CD4-positive, CD25-positive, alpha-beta regulatory T cell (primary cell): ENCODE measurements around the gene DCUN1D4. TPM values are rescaled to one million over a fixed set of nuclear protein-coding genes. Genes with fewer than 3 reads are reported as not detected.

Experiments used
- ATAC-seq, 2 donors: fragments of 150-1000 bp; cut with Tn5 transposase; one replicate each; pipeline ENCODE4 v1.10.0; 2021; ENCODE audit warnings: low read depth in 2 of 2, moderate number of reproducible peaks in 2 of 2, moderate library complexity in 1 of 2
- DNase-seq, 3 donors: peaks; one replicate each; pipeline versions ENCODE4 v3.0.0 to v3.0.0-alpha.2; 2012 to 2022; ENCODE audit warnings: mixed read lengths in 1 of 3
- H3K27ac ChIP-seq: one replicate; pipeline ENCODE4 v1.7.0; 2013; ENCODE audit warnings: mild to moderate bottlenecking, low read length; ENCODE audit not compliant: insufficient read depth, poor library complexity, severe bottlenecking
- H3K27me3 ChIP-seq: one replicate; pipeline ENCODE4 v1.7.0; 2013; ENCODE audit warnings: low read length; ENCODE audit not compliant: control insufficient read depth, insufficient read depth
- H3K36me3 ChIP-seq: one replicate; pipeline ENCODE4 v1.7.0; 2013; ENCODE audit warnings: mild to moderate bottlenecking, low read length, moderate library complexity; ENCODE audit not compliant: control insufficient read depth, insufficient read depth
- H3K4me1 ChIP-seq: 2 replicates; pipeline ENCODE4 v1.7.0; 2013; ENCODE audit warnings: mild to moderate bottlenecking, low read length; ENCODE audit not compliant: insufficient read depth, control insufficient read depth, poor library complexity, severe bottlenecking
- H3K4me3 ChIP-seq: one replicate; pipeline ENCODE4 v1.7.0; 2013; ENCODE audit warnings: low read depth, mild to moderate bottlenecking, low read length, moderate library complexity
- H3K9me3 ChIP-seq, 2 experiments: 1 replicate in 1 of 2; 2 replicates in 1 of 2; pipeline ENCODE4 v1.7.0; 2013; ENCODE audit warnings: low read length in 2 of 2, mild to moderate bottlenecking in 1 of 2, moderate library complexity in 1 of 2; ENCODE audit not compliant: control insufficient read depth in 2 of 2
- H3K27ac Mint-ChIP-seq, 3 donors: one replicate each; pipeline ENCODE4 v1.8.0; 2020 to 2022; ENCODE audit warnings: mild to moderate bottlenecking in 3 of 3, mixed read lengths in 3 of 3, moderate library complexity in 2 of 3
- H3K27me3 Mint-ChIP-seq: one replicate; pipeline ENCODE4 v1.8.0; 2022; ENCODE audit warnings: mild to moderate bottlenecking, mixed read lengths
- H3K36me3 Mint-ChIP-seq: one replicate; pipeline ENCODE4 v1.8.0; 2020; ENCODE audit warnings: mixed read lengths
- H3K4me1 Mint-ChIP-seq, 4 donors: one replicate each; pipeline ENCODE4 v1.8.0; 2020 to 2022; ENCODE audit warnings: mixed read lengths in 4 of 4, mild to moderate bottlenecking in 1 of 4
- H3K4me3 Mint-ChIP-seq, 4 donors: one replicate each; pipeline ENCODE4 v1.8.0; 2020 to 2022; ENCODE audit warnings: mild to moderate bottlenecking in 4 of 4, mixed read lengths in 4 of 4, moderate library complexity in 3 of 4
- H3K9me3 Mint-ChIP-seq, 7 donors: one replicate each; pipeline ENCODE4 v1.8.0; 2020 to 2022; ENCODE audit warnings: mixed read lengths in 7 of 7, mild to moderate bottlenecking in 3 of 7, moderate library complexity in 2 of 7
- polyA plus RNA-seq, 4 donors: library from polyadenylated mRNA; unstranded; fragments of 300-500 nt; fragmentation: Illumina TruSeq; gene quantifications; one replicate each; pipeline ENCODE4 v1.2.3, GENCODE V29; 2021
- total RNA-seq: library from RNA; stranded (reverse); gene quantifications from one replicate; pipeline ENCODE4 v1.2.3, GENCODE V29; 2022

DCUN1D4 gene
- total and polyA plus RNA-seq, 5 donors from 2014 or later = 9.7 to 28.1 (median 17.9) TPM

- Histone ChIP-seq H3K36me3 (no peaks in the 10 kb centered on the region), H3K9me3 (no peaks in the 10 kb centered on the region), H3K4me3 (no peak overlapping the region), H3K27me3 (no peaks in the 10 kb centered on the region), H3K27ac (no peak overlapping the region), H3K4me1 (no peaks in the 10 kb centered on the region)
- ATAC-seq (no peak), DNase-seq (no peak)
- Mint-ChIP-seq H3K4me1 (peaks cover 0 to 6% (median 0%) of the 10 kb centered on the region in 4 donors), H3K27me3 (peaks cover 14% of the 10 kb centered on the region), H3K9me3 (no peaks in the 10 kb centered on the region), H3K36me3 (no peaks in the 10 kb centered on the region), H3K27ac (no peak overlapping the region), H3K4me3 (no peak overlapping the region)
These were observed 7.1 kb upstream of the DCUN1D4 start for GRCh38 chr4:51835855-51836254.

- no peak overlapping the region for H3K4me3 Mint-ChIP-seq
- H3K27ac Mint-ChIP-seq = no peak overlapping the region
- Histone ChIP-seq H3K4me1 (no peaks in the 10 kb centered on the region), H3K4me3 (no peak overlapping the region), H3K27ac (no peak overlapping the region), H3K27me3 (no peaks in the 10 kb centered on the region), H3K36me3 (no peaks in the 10 kb centered on the region), H3K9me3 (no peaks in the 10 kb centered on the region)
- ATAC-seq = no peak
- H3K9me3 Mint-ChIP-seq = no peaks in the 10 kb centered on the region
- peaks cover 14% of the 10 kb centered on the region for H3K27me3 Mint-ChIP-seq
- no peaks in the 10 kb centered on the region for H3K36me3 Mint-ChIP-seq
- peaks cover 0 to 6% (median 0%) of the 10 kb centered on the region in 4 donors for H3K4me1 Mint-ChIP-seq
- DNase-seq = no peak
These were observed 6.4 kb upstream of the DCUN1D4 start for GRCh38 chr4:51836549-51836948.

- H3K4me1 ChIP-seq = peaks cover 20% of the 10 kb centered on the region
- no peaks in the 10 kb centered on the region for H3K36me3 ChIP-seq
- H3K27me3 ChIP-seq = no peaks in the 10 kb centered on the region
- Mint-ChIP-seq H3K4me1 (peaks cover 11 to 21% (median 14%) of the 10 kb centered on the region in 4 donors), H3K27ac (no peak overlapping the region), H3K27me3 (peaks cover 13% of the 10 kb centered on the region), H3K36me3 (no peaks in the 10 kb centered on the region), H3K9me3 (no peaks in the 10 kb centered on the region), H3K4me3 (peak overlapping the region in 3 of 4 donors; percentile 11 to 94 (median 45))
- DNase-seq (no peak), ATAC-seq (no peak)
- H3K27ac ChIP-seq = no peak overlapping the region
- H3K9me3 ChIP-seq = no peaks in the 10 kb centered on the region
- H3K4me3 ChIP-seq = no peak overlapping the region
These were observed 2.2 kb upstream of the DCUN1D4 start for GRCh38 chr4:51840781-51841180.

- Mint-ChIP-seq H3K36me3 (no peaks in the 10 kb centered on the region), H3K27me3 (peaks cover 13% of the 10 kb centered on the region), H3K4me3 (peak overlapping the region; percentile 94 to 100 (median 98)), H3K4me1 (peaks cover 19 to 26% (median 23%) of the 10 kb centered on the region in 4 donors), H3K9me3 (no peaks in the 10 kb centered on the region), H3K27ac (peak overlapping the region in 2 of 3 donors; percentile 96 to 97)
- Histone ChIP-seq H3K36me3 (no peaks in the 10 kb centered on the region), H3K4me1 (peaks cover 20% of the 10 kb centered on the region), H3K9me3 (no peaks in the 10 kb centered on the region), H3K27ac (peak overlapping the region; percentile 80), H3K27me3 (no peaks in the 10 kb centered on the region), H3K4me3 (peak overlapping the region; percentile 84)
- DNase-seq (peak in 1 of 3 donors; percentile 2), ATAC-seq (no peak)
These were observed 793 bp upstream of the DCUN1D4 start for GRCh38 chr4:51842167-51842553.

GRCh38 chr4:51843309-51844152 lies 578 bp downstream of the DCUN1D4 start:
- no peaks in the 10 kb centered on the region for H3K36me3 ChIP-seq
- Mint-ChIP-seq H3K27ac (peak overlapping the region in 2 of 3 donors; percentile 65 to 96), H3K4me1 (peaks cover 24 to 34% (median 33%) of the 10 kb centered on the region in 4 donors), H3K36me3 (no peaks in the 10 kb centered on the region), H3K4me3 (peak overlapping the region; percentile 92 to 99 (median 96)), H3K27me3 (peaks cover 13% of the 10 kb centered on the region), H3K9me3 (no peaks in the 10 kb centered on the region)
- ATAC-seq (peak; percentile 1 to 4), DNase-seq (peak; percentile 20 to 53 (median 50))
- peak overlapping the region; percentile 53 for H3K4me3 ChIP-seq
- H3K9me3 ChIP-seq = no peaks in the 10 kb centered on the region
- H3K4me1 ChIP-seq = peaks cover 20% of the 10 kb centered on the region
- H3K27ac ChIP-seq = peak overlapping the region; percentile 80
- no peaks in the 10 kb centered on the region for H3K27me3 ChIP-seq

GRCh38 chr4:51844153-51845054 lies 1.5 kb downstream of the DCUN1D4 start:
- Mint-ChIP-seq H3K9me3 (no peaks in the 10 kb centered on the region), H3K27ac (peak overlapping the region in 2 of 3 donors; percentile 65 to 79), H3K4me1 (peaks cover 27 to 38% (median 33%) of the 10 kb centered on the region in 4 donors), H3K4me3 (peak overlapping the region; percentile 89 to 94 (median 92)), H3K27me3 (peaks cover 12% of the 10 kb centered on the region), H3K36me3 (no peaks in the 10 kb centered on the region)
- H3K9me3 ChIP-seq = no peaks in the 10 kb centered on the region
- H3K4me3 ChIP-seq = peak overlapping the region; percentile 65
- peak; percentile 70 to 91 (median 75) for DNase-seq
- peak overlapping the region; percentile 80 for H3K27ac ChIP-seq
- no peaks in the 10 kb centered on the region for H3K36me3 ChIP-seq
- H3K4me1 ChIP-seq = peaks cover 20% of the 10 kb centered on the region
- no peaks in the 10 kb centered on the region for H3K27me3 ChIP-seq
- peak; percentile 36 to 42 for ATAC-seq

GRCh38 chr4:51845055-51845426 lies 2.1 kb downstream of the DCUN1D4 start:
- Mint-ChIP-seq H3K4me3 (peak overlapping the region; percentile 89 to 94 (median 92)), H3K27me3 (peaks cover 7% of the 10 kb centered on the region), H3K36me3 (no peaks in the 10 kb centered on the region), H3K4me1 (peaks cover 29 to 40% (median 35%) of the 10 kb centered on the region in 4 donors), H3K9me3 (no peaks in the 10 kb centered on the region), H3K27ac (peak overlapping the region in 1 of 3 donors; percentile 65)
- H3K36me3 ChIP-seq = no peaks in the 10 kb centered on the region
- H3K4me1 ChIP-seq = peaks cover 20% of the 10 kb centered on the region
- no peaks in the 10 kb centered on the region for H3K9me3 ChIP-seq
- H3K4me3 ChIP-seq = peak overlapping the region; percentile 65
- DNase-seq (no peak), ATAC-seq (no peak)
- H3K27me3 ChIP-seq = no peaks in the 10 kb centered on the region
- H3K27ac ChIP-seq = peak overlapping the region; percentile 80
